T follicular helper cell (primary cell): ENCODE results near the gene AIG1.
"Not testable (repeated sequence)": the region's sequence is repeated elsewhere in the genome, so short reads cannot be mapped to it uniquely, and the experiment has no call there.

ENCODE experiments used
- DNase-seq: peaks from one replicate; pipeline ENCODE4 v3.0.0-alpha.2; 2020; ENCODE audit warnings: low read depth

AIG1 gene

DNA sequence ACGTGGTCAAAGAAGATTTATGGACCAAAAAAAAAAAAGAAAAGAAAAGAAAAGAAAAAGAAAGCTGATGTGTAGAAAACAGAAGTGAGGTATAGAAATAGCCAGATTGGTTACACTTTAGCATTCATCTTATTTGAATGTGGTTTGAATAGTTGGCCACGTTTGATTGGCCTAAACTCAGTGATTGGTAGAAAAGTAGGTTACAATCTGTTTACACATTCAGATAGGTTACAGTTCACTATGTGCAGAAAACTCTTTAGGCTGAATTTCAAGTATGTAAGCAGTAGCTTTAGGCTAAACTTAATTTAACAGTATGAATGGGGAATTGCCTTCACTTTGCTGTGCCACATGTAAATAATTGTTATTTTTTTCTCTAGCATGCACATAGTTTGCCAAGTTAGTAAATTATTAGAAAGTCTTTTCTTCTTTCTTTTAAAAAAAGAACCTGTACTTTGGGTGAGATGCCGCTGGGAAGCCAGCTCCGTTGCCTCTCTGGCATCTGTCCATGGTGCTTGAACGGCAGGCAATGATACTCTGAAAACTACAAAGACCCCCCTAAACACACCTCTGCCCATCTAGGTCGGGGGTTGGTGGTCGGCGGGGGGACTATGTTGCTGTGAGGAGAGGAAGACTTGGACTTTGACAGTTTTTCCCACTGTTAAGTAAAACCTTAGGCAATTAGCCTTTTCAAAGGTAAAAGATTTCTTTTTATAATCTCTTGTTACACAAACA lies 173.0 kb downstream of the AIG1 start:
- no peak for DNase-seq

DNA sequence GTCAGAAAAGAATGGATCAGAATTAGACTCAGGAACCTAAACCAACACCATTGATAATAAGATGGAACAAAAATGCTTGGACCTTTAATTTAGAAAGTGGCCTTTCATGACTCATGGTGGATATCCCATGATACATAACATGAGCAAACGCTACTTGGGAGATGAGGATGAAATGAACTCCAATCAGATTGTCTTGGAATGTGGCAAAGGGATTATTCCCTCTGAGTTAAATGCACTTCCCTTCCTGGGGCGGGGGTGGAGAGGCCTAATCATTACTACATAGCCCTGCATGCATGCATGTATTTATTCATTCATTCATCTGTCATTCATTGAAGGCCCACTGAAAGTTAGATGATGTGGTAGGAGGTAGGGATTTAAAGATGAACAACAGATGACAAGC lies 174.0 kb downstream of the AIG1 start:
- no peak for DNase-seq

DNA sequence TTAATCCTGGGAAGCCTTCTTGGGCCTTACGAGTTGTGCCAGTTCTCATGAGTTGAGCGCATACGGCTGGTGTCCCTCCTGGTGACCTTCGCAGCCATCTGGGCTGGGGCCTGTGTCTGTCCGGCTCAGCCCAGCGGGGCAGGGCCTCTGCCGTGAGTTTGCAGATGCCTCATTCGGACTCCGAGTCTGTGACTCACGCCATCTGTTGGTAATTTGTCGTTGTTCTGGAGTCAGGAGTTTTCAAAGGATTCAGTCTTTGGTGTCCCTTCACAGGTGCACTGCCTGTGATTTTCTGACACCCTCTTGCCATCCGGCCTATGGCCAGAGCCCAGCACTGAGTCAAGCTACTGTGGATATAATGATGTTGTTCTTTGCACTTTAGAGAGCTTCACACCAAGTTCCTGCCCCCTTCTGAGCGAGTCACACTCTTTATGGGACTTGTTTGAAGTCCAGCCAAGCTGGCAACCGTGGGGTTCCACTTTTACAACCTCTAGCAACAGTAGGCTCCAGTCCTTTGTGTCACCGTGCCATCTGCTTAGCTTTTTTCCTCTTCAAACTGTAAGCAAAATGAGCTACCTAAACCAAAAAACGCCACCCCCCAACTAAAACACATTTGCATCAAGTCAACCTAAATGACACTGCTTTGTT lies 175.6 kb downstream of the AIG1 start:
- DNase-seq = no peak

DNA sequence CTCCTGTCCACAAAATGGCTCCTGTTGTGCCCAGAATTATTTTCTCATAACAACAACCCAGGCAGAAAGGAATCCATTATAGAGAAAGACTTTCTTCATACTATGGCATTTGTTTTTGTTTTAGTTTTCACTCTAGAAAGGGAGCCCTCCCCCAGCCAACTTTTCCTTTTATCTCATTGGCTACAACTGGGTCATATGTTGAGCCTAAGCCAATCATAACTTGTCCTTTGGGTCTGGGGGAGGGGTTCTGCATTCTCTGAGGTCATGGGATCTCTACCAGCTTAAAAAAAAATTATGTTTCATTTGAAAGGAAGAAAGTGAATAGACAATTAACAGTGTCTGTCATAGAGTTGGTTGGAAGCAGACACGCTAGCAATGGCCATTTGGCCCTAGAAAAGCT lies 177.6 kb downstream of the AIG1 start:
- DNase-seq = no peak

DNA sequence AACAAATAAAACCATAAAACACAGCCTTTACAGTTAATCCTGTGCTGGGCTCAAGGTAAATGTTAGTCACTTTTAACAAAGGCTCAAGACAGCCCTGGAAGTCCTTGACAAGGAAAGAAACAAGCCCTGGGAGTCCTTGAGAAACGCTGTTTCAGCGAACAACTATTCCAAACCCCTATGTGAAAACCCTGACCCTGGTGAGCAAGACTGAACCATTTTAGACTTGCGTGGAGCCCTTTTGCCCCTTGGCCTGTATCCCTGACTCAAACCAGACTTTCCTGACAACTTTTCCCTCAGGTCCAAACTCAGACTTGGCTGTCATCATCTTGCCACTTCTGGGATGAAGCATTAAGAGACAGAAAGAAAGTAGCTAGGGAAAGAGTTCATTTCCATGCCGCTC lies 180.4 kb downstream of the AIG1 start:
- DNase-seq = no peak

DNA sequence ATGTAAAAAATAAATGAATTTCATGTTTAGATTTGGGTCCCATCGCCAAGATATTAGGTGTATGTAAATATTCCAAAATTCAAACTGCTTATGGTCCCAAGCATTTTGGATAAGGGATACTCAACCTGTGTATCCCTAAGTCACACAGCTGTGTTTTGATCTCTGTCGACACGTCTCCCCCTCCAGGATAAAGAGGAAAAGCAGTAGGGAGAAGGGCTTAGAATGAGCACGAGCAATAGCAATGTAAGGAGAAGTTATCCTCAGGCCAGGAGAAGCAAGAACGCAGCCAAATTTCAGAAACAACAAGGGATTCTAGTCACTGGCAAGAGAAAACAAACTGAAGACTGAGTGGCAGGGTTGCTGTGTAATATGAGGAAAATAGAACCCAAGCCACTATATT lies 181.2 kb downstream of the AIG1 start:
- no peak for DNase-seq

DNA sequence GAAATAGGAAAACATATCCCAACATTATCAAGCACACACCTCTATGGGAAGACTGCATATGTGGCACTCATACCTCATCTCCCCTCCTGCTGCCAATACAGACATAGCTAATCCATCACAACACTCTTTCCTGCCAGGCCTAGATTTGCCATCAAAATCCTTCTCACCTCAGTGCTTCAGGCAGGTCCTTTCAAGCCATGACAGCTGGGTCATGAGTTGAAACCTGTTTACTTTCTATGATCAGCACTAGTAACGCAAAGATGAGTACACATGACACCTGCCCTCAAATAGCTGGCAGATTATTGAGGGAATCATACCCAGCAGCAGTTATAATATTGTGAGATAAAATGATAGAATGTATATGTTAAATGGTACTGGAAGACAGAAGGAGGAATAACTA lies 183.1 kb downstream of the AIG1 start:
- DNase-seq = no peak

DNA sequence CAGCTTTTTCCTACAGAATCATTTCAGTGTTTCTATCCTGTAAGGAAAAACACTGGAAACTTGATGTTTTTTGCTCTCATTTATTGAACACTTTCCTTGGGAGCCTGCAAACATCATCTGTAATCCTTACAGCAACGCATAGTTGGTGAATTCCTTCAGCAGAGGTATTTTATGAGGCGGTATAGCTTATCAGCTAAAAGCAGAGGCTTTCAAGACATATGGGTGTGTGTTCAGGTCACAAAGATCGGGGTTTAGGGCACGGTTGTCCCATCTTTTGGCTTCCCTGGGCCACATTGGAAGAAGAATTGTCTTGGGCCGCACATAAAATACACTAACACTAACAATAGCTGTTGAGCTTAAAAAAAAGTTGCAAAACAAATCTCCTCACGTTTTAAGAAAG lies 185.0 kb downstream of the AIG1 start:
- no peak for DNase-seq

DNA sequence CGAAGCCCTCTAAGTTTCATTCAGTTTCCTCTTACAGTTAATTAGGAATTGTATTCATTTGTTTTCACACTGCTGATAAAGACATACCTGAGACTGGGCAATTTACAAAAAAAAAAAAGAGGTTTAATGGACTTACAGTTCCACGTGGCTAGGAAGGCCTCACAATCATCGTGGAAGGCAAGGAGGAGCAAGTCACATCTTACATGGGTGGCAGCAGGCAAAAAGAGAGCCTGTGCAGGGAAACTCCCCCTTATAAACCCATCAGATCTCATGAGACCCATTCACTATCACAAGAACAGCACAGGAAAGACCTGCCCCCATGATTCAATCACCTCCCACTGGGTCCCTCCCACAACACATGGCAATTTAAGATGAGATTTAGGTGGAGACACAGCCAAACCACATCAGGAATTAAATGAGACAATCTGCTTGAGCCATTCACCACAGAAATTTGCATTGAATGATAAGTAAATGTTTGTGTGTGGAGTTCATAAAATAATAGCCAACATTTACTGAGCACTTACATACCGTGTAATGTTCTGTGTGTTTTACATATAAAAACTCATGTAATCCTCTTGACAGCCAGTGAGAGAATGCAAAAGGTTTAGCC lies 185.6 kb downstream of the AIG1 start:
- not testable (repeated sequence) for DNase-seq

DNA sequence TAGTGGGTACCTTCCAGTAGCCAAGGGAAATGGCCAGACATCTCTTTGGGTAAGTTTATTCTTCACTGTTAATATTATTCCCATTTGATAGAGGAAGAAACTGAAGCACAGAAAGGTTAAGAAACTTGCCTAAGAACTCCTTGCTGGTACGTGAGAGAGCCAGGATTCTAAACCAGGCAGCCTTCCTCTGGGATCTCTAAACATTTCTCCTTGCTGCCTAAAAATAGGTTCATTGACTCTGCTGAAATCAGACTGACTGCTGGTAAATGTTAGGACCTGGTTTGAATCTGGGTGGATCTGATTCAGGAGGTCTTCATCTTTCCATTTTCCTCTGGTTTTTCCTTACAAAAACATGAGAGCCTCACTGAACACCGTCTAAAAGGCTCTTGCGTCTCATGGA lies 186.9 kb downstream of the AIG1 start:
- no peak for DNase-seq

DNA sequence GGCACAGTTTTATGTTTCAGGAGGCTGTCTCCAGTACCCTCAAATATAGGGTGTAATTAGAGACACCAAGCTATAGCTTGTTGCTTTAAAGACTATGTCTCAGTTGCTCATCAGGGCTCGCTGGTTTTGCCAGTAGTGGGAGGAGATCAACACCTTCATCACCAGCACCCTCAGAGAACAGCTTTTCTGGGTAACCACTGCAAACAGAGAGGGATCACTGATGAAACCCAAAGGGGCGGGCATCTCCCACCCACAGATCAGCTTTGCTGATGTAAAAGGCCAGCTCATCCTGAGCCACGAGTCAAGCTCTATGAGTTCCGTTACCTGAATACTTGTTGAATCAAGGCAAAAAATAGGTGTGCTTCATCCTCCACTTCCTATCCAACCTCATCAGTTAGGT lies 187.7 kb downstream of the AIG1 start:
- DNase-seq = no peak

DNA sequence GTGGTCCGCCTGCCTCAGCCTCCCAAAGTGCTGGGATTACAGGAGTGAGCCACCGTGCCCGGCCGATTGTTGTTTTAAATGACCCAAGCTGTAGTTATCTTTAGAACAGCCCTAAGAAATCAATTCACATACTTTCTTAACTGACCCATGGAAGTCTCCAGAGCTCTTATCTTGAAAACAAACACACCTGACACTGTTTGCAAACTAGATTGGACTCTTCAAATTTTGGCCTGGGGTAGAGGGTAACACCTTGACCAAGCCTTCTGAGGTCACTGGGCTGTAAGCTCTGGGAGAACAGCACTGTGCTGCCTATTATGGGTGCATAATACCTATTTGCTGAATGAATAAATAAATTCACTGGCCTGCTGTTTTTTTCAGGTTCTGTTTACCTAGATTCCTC lies 190.6 kb downstream of the AIG1 start:
- DNase-seq = no peak

DNA sequence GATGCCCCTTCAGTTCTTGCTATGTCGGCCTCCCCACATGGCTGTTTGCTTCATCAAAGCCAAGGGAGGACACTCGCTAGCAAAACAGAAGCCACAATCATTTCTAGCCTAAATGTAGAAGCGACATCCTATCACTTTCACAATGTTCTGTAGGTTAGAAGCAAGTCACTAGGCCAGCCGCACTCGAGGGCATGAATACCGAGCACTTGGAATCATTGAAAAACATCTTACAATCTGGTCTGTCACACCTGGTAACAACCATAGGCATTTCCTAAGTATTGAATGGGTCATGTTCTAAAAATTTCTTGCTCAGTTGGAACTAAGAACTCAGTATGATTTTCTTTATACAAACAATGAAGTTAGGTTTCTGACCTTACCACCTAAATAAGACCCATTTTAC lies 192.3 kb downstream of the AIG1 start:
- no peak for DNase-seq

DNA sequence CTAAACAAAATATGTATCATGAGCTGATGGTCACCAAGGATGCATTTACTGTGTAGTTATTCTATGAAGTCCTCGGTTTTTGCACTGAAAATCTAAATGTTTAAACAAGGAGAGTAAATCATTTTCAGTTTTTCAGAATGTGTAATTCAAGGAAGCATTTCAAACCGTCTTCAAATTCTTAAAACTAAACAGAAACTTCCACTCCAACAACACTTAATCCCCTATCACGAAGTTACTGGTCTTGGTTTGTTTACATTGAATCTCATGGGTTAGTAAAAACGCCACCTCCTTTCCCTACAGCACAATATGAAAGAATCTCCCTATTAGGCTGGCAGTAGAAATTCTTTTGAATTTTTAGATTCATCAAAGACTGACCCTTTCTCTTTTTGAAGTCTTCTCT lies 192.9 kb downstream of the AIG1 start:
- no peak for DNase-seq

DNA sequence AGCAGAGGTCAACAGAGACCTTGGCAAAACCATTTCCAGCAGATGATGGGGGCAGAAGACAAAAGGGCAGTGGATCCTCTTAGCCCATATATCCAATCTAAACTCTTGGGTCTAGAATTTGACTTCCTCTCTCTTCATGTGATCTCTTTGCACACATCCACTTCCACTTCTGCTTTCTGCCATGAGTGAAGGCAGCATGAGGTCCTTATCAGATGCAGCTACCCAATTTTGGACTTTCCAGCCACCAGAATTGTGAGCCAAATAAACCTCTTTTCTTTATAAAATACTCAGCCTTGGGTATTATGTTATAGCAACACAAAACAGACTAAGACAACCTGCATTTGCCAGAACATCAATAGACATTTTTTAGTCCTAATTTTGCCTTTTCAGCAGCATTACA lies 198.3 kb downstream of the AIG1 start:
- no peak for DNase-seq

DNA sequence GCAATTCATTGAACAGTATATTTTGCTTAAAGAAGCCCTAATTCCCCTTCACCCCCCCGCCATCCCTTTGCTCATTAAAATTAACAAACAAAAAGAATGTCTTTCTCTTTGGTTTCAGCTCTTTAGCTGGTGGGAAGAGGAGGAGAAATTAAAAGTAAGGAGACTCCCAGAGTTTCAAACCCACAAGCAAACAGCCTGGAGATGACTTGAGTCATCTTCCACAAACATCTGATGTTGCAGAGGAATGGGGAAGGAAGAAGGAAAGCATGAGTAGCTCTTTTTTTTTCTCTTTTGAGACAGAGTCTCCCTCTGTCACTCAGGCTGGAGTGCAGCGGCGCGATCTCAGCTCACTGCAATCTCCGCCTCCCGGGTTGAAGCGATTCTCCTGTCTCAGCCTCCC lies 200.2 kb downstream of the AIG1 start:
- DNase-seq = no peak

DNA sequence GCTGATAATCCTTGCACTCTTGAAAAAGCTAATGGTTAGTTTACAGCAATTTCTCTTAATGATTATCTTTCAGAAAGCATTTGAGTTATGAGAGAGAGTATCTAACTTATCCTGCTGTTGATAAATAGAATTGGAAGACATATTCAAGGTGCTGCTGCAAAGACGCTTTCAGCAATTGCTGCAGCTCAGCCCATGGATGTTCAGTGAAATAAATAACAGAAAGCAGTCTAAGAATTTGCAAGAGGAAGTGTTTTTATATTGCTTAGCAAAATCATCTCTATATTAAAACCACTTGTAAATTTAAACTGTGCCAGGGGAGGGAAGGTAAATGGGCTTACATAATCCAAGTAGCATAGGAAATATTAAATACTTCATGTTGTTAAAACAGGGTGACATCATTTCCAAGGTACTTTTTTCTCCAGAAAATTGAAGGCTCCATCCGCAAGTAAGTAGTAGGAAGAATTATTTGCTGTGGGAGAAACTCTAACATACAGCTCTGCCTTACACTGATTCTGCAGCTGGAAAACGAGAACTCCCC lies 201.3 kb downstream of the AIG1 start:
- no peak for DNase-seq

DNA sequence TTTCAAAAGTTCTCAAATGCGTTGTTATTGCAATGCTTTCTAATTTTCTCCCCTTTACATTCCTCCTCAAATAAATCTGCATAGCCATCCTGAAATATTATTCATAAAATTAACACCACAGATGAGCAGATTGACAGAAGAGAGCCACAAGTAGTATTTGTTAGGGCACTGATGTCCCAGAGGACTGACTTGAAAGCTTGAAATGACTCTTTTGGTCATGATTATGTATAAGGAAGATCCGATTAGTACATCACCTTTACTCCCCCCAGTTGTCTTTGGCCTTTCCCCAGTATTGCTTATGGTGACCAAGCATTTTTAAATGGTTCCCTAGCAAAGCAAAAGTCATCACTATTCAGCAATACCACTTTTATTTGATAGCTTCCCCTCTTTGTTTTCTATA lies 202.2 kb downstream of the AIG1 start:
- no peak for DNase-seq

DNA sequence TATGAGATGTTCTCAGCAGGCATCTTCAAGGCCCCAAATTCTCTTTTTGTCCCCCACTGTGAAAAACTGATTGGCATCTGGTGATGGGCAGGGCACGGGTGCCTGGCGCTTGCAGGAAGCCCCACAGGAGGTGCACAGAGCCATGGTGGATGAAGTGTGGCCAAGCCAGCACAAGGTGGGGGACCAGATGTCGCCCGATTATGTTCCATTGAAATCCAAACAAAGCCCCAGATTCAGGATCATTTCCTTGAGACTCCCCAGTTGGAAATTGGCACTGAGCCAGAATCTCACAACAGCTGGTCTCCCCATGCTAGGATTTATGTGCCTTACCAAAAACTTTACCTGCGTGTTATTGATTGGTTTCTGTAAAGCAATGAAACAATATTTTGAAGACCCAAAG lies 203.7 kb downstream of the AIG1 start:
- DNase-seq = no peak

DNA sequence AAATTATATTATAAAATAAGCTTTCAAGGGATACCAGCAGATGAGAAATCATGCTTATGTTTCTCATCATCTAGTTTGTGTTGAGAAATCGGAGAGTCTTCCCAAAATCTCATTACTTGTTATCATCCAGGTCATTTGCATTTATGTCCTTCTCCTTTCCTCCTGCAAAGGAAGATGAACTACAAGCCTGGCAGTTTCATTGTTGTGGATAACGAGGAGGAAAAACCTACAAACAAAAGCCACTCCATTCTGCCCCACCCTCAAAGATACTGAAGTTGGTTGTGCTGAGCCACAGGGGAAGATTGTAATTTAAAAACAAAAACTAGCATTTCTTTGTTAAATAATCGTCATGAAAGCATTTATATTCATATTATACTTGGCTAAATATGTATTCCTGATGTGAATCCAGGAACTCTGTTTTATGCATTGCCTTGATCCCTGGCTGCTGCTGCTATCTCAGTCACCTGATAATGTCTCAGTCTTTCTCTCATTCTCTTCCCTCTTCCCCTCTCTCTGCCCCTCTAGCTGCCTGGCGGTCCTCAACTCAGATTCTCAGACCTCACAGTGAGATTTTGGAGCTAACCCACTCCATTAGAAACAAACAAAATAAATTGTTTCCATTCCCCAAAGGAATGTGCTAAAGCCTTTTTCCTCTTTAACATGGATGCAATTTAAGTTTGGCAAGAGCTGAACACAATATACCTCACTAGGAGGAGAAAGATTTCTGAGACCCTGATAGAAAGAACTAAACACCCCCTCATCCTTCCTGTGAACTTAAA lies 204.5 kb downstream of the AIG1 start:
- no peak for DNase-seq

DNA sequence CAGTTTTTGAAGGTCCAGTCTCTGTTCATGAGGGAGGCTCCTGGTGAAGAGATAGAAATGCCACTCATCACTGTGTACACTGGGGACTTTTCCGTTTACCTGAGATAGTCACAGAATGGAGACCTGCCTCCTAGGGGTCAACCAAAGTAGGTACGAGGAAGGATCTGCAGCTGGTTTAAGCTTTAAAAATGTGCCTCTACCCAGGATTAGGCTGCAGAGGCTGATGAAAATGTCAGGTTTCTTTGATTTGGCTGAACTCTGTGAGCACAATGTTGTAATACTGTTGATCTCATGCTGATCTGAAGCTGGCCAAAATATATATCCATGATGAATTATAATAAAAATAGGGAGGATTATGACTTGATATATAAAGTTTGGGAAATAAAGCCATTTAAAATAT lies 207.1 kb downstream of the AIG1 start:
- DNase-seq = no peak

DNA sequence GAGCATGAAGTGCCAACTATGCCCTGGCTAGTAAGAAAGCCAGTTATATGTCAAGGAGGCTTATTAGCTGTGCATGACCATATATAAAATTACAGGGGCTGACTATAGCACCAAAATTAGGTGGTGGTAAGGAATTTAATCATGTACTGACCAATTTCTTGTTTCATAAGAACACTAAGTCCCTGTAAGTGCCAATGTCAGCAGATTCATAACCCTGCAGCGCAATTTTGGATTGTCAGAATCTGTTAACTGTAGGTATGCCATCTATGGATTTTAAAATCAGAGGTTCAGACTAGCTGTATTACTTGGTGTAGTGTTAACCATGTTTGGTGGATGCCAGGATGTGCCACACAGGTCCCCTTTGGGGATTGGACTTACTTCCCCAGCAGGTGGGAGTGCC lies 207.8 kb downstream of the AIG1 start:
- DNase-seq = no peak

DNA sequence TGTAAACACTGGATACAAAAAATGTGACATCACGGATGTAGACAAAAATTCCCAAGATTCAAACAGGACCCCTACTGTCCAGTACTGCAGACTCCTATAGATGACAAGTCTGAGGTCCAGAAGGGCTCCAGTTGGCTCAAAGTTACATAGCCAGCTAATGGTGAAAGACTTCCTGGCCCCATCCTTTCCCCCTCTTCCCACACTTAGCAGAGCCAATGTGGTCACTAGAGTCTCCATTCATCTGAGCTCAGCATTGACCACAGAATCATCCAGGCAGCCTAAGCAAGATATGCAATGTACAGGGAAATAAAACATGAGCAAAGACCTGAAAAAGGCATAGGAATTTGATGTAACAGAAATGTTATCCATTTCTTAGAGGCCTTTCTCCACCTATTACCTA lies 209.3 kb downstream of the AIG1 start:
- no peak for DNase-seq
